T-cell (primary cell): ENCODE results near the gene ZFYVE16. TPM values are rescaled to one million over a fixed set of nuclear protein-coding genes. Genes with fewer than 3 reads are reported as not detected.
A peak's percentile ranks its signal among the peaks of the same experiment; 100 is the strongest.
"Not testable (repeated sequence)": the region's sequence is repeated elsewhere in the genome, so short reads cannot be mapped to it uniquely, and the experiment has no call there.

ENCODE experiments used
- ATAC-seq, 4 experiments: fragments of 200-7000 bp in 3 of 4; fragments of 150-1000 bp in 1 of 4; cut with Tn5 transposase; replicated peaks in 1 of 4; 1 replicate in 3 of 4; 2 replicates in 1 of 4; pipeline ENCODE4 v1.10.0; 2021; ENCODE audit warnings: moderate library complexity in 3 of 4, mild to moderate bottlenecking in 2 of 4, moderate number of reproducible peaks in 1 of 4
- CTCF ChIA-PET, 2 donors: fragments of 300-600 bp; sonication (Branson Sonifier 250); formaldehyde crosslinking; loops; one replicate each; lab custom pipeline; 2022; ENCODE audit warnings: antibody characterized with exemption in 2 of 2; lab: Charles Lee
- POLR2A ChIA-PET, 2 donors: fragments of 300-600 bp; sonication (Branson Sonifier 250); formaldehyde crosslinking; loops; one replicate each; lab custom pipeline; 2022; ENCODE audit warnings: antibody characterized with exemption in 2 of 2; lab: Charles Lee
- DNase-seq, 35 experiments: peaks; one replicate each; pipeline versions ENCODE4 v3.0.0 to v3.0.0-alpha.2; 2013 to 2023
- H3K27ac ChIP-seq: one replicate; pipeline ENCODE4 v1.5.1; 2013; ENCODE audit warnings: low read length
- H3K27me3 ChIP-seq, 2 experiments: replicated peaks in 1 of 2; 1 replicate in 1 of 2; 2 replicates in 1 of 2; pipeline versions ENCODE4 v1.6.1 to v1.7.0; 2013; ENCODE audit warnings: low read length in 1 of 2, mixed read lengths in 1 of 2; ENCODE audit not compliant: control insufficient read depth in 2 of 2, insufficient read depth in 2 of 2; ENCODE audit errors: extremely low read depth in 1 of 2
- H3K36me3 ChIP-seq, 2 donors: 1 replicate in 1 of 2; 2 replicates in 1 of 2; pipeline versions ENCODE4 v1.6.1 to v1.7.0; 2013; ENCODE audit warnings: low read length in 1 of 2; ENCODE audit not compliant: control insufficient read depth in 2 of 2, insufficient read depth in 1 of 2; ENCODE audit errors: extremely low read depth in 1 of 2
- H3K4me1 ChIP-seq, 2 experiments: 1 replicate in 1 of 2; 2 replicates in 1 of 2; pipeline versions ENCODE4 v1.6.1 to v1.7.0; 2013; ENCODE audit warnings: low read length in 2 of 2, mixed read lengths in 1 of 2; ENCODE audit not compliant: insufficient read depth in 2 of 2, control insufficient read depth in 1 of 2; ENCODE audit errors: extremely low read depth in 1 of 2
- H3K4me3 ChIP-seq, 2 donors: 1 replicate in 1 of 2; 2 replicates in 1 of 2; pipeline versions ENCODE4 v1.5.1 to v1.7.0; 2013; ENCODE audit warnings: mild to moderate bottlenecking in 2 of 2, low read length in 1 of 2, moderate library complexity in 1 of 2; ENCODE audit not compliant: control insufficient read depth in 1 of 2; ENCODE audit errors: extremely low read depth in 1 of 2
- H3K9me3 ChIP-seq: 2 replicates; pipeline ENCODE4 v1.7.0; 2013
- H3K27ac Mint-ChIP-seq, 2 donors: one replicate each; pipeline ENCODE4 v1.8.0; 2020 to 2021; ENCODE audit warnings: mild to moderate bottlenecking in 2 of 2, mixed read lengths in 2 of 2
- H3K27me3 Mint-ChIP-seq, 2 donors: one replicate each; pipeline ENCODE4 v1.8.0; 2021 to 2022; ENCODE audit warnings: mixed read lengths in 2 of 2
- H3K36me3 Mint-ChIP-seq: one replicate; pipeline ENCODE4 v1.8.0; 2021; ENCODE audit warnings: mixed read lengths
- H3K4me1 Mint-ChIP-seq, 3 donors: one replicate each; pipeline ENCODE4 v1.8.0; 2020 to 2022; ENCODE audit warnings: mixed read lengths in 3 of 3, mild to moderate bottlenecking in 1 of 3
- H3K4me3 Mint-ChIP-seq, 3 donors: one replicate each; pipeline ENCODE4 v1.8.0; 2020 to 2022; ENCODE audit warnings: mild to moderate bottlenecking in 3 of 3, mixed read lengths in 3 of 3, moderate library complexity in 3 of 3
- H3K9me3 Mint-ChIP-seq, 3 donors: one replicate each; pipeline ENCODE4 v1.8.0; 2020 to 2022; ENCODE audit warnings: mixed read lengths in 3 of 3
- WGBS: methylation state at CpG from one replicate; pipeline ENCODE4 v1.1.5; 2013; ENCODE audit warnings: missing lambda C conversion rate; ENCODE audit not compliant: insufficient coverage; 5-methylcytosine and 5-hydroxymethylcytosine counted together
- total RNA-seq, 35 experiments: library from RNA in 6 of 35; stranded (reverse) in 6 of 35; fragments of 120-200 nt in 1 of 35; gene quantifications; one replicate each; pipeline versions ENCODE4 v1.2.1 to v1.2.4 and lab custom pipeline; 2013 to 2026

ZFYVE16 gene
- total RNA-seq, 5 donors from 2014 or later (not counting 1 experiment from before 2014, with no cell fraction given), result 14.6 to 17.9 (median 17.0) TPM

GRCh38 chr5:80408484-80409366 is 861 bp downstream of the ZFYVE16 start:
- Histone ChIP-seq H3K9me3 (no peaks in the 10 kb centered on the region), H3K27ac (peak overlapping the region; percentile 91), H3K4me3 (peak overlapping the region; percentile 93 to 95), H3K36me3 (no peaks in the 10 kb centered on the region), H3K4me1 (peaks cover 5% of the 10 kb centered on the region in 2 experiments), H3K27me3 (no peaks in the 10 kb centered on the region)
- WGBS, result 0% methylated on average over 8 of the region's 24 CpGs
- CTCF ChIA-PET, result interaction anchor here in 1 of 2 donors (1.5 kb wide), 1 partner anchor 63 kb away, joined by 3 read pairs; no protein-coding TSS in a partner anchor
- no peaks in the 10 kb centered on the region for H3K27me3 Mint-ChIP-seq
- no peaks in the 10 kb centered on the region for H3K9me3 Mint-ChIP-seq
- H3K4me1 Mint-ChIP-seq, result peaks cover 21 to 33% (median 28%) of the 10 kb centered on the region in 3 donors
- H3K27ac Mint-ChIP-seq, result peak overlapping the region; percentile 74 to 82
- DNase-seq (peak in 21 of 35 experiments; percentile 4 to 55 (median 20)), ATAC-seq (peak; percentile 19 to 34 (median 32))
- peaks cover 10% of the 10 kb centered on the region for H3K36me3 Mint-ChIP-seq
- POLR2A ChIA-PET, result no interaction called here
- H3K4me3 Mint-ChIP-seq, result peak overlapping the region; percentile 90 to 97 (median 94)

- no peak for DNase-seq
- Histone ChIP-seq H3K9me3 (no peaks in the 10 kb centered on the region), H3K27ac (no peak overlapping the region), H3K4me3 (no peak overlapping the region), H3K4me1 (peaks cover 5% of the 10 kb centered on the region in 2 experiments), H3K36me3 (no peaks in the 10 kb centered on the region), H3K27me3 (no peaks in the 10 kb centered on the region)
- Mint-ChIP-seq H3K27me3 (no peaks in the 10 kb centered on the region), H3K36me3 (peaks cover 15% of the 10 kb centered on the region), H3K4me3 (peak overlapping the region; percentile 90 to 97 (median 94)), H3K4me1 (peaks cover 24 to 40% (median 32%) of the 10 kb centered on the region in 3 donors), H3K27ac (no peak overlapping the region), H3K9me3 (no peaks in the 10 kb centered on the region)
- POLR2A ChIA-PET, result no interaction called here
- CTCF ChIA-PET, result interaction anchor here in 1 of 2 donors (1.1 kb wide), 1 partner anchor 326 kb away, joined by 4 read pairs; no protein-coding TSS in a partner anchor
- 100% methylated on average over 2 of the region's 6 CpGs for WGBS
- no peak for ATAC-seq
These were observed 1.6 kb downstream of the ZFYVE16 start for GRCh38 chr5:80409367-80409966.

GRCh38 chr5:80411589-80412219 is 3.8 kb downstream of the ZFYVE16 start:
- no peak for ATAC-seq

GRCh38 chr5:80414113-80414512 is 6.2 kb downstream of the ZFYVE16 start:
- Mint-ChIP-seq H3K27ac (no peak overlapping the region), H3K9me3 (no peaks in the 10 kb centered on the region), H3K4me1 (peaks cover 16 to 39% (median 23%) of the 10 kb centered on the region in 3 donors), H3K36me3 (peaks cover 22% of the 10 kb centered on the region), H3K4me3 (no peak overlapping the region), H3K27me3 (no peaks in the 10 kb centered on the region)
- ChIA-PET CTCF (no interaction called here), POLR2A (interaction anchor here in 1 of 2 donors (0.5 kb wide), 1 partner anchor 240 kb away, joined by 5 read pairs; the partner anchor contains the start of gene MSH3)
- no peak for ATAC-seq
- DNase-seq, result no peak
- Histone ChIP-seq H3K27ac (no peak overlapping the region), H3K9me3 (no peaks in the 10 kb centered on the region), H3K4me1 (peaks cover 0 to under 1% of the 10 kb centered on the region in 2 experiments), H3K36me3 (no peaks in the 10 kb centered on the region), H3K4me3 (no peak overlapping the region), H3K27me3 (no peaks in the 10 kb centered on the region)
- no CpG with 5 or more reads among the region's 1 CpG for WGBS

More at GRCh38 chr5:80411589-80412219, 3.8 kb downstream of the ZFYVE16 start:
- WGBS, result 87% methylated on average over 1 of the region's 3 CpGs
- Histone ChIP-seq H3K36me3 (no peaks in the 10 kb centered on the region), H3K27me3 (no peaks in the 10 kb centered on the region), H3K27ac (no peak overlapping the region), H3K4me3 (no peak overlapping the region), H3K9me3 (no peaks in the 10 kb centered on the region), H3K4me1 (peaks cover 5% of the 10 kb centered on the region in 2 experiments)
- Mint-ChIP-seq H3K27ac (no peak overlapping the region), H3K27me3 (no peaks in the 10 kb centered on the region), H3K9me3 (no peaks in the 10 kb centered on the region), H3K4me1 (peaks cover 26 to 46% (median 32%) of the 10 kb centered on the region in 3 donors), H3K4me3 (no peak overlapping the region), H3K36me3 (peaks cover 15% of the 10 kb centered on the region)
- no peak for DNase-seq
- POLR2A ChIA-PET, result interaction anchor here in 1 of 2 donors (0.6 kb wide), 1 partner anchor 171 kb away, joined by 8 read pairs; no protein-coding TSS in a partner anchor
- CTCF ChIA-PET, result interaction anchor here (0.7 kb wide), 2 partner anchors 149 to 849 kb away, joined by 3 to 4 read pairs; no protein-coding TSS in a partner anchor

- POLR2A ChIA-PET, result no interaction called here
- Mint-ChIP-seq H3K4me1 (peaks cover 7 to 21% (median 9%) of the 10 kb centered on the region in 3 donors), H3K9me3 (peaks cover 0 to 9% (median 4%) of the 10 kb centered on the region in 3 donors), H3K27ac (no peak overlapping the region), H3K27me3 (no peaks in the 10 kb centered on the region), H3K4me3 (no peak overlapping the region), H3K36me3 (peaks cover 34% of the 10 kb centered on the region)
- Histone ChIP-seq H3K4me1 (no peaks in the 10 kb centered on the region), H3K9me3 (no peaks in the 10 kb centered on the region), H3K4me3 (no peak overlapping the region), H3K36me3 (no peaks in the 10 kb centered on the region), H3K27ac (no peak overlapping the region), H3K27me3 (no peaks in the 10 kb centered on the region)
- CTCF ChIA-PET, result no interaction called here
- WGBS, result no CpG with 5 or more reads among the region's 1 CpG
- ATAC-seq (no peak), DNase-seq (no peak)
These were observed 10.1 kb downstream of the ZFYVE16 start for GRCh38 chr5:80417973-80418372.

- WGBS, result 100% methylated on average over 1 of the region's 3 CpGs
These were observed 16.5 kb downstream of the ZFYVE16 start for GRCh38 chr5:80424365-80424764.

More at GRCh38 chr5:80424365-80424764, 16.5 kb downstream of the ZFYVE16 start:
- H3K4me3 Mint-ChIP-seq, H3K4me3 ChIP-seq, H3K27ac Mint-ChIP-seq, POLR2A ChIA-PET, H3K36me3 ChIP-seq, H3K27ac ChIP-seq, H3K27me3 ChIP-seq, H3K4me1 ChIP-seq, H3K27me3 Mint-ChIP-seq, H3K9me3 ChIP-seq, DNase-seq, ATAC-seq: not testable (repeated sequence)
- peaks cover 4 to 17% (median 4%) of the 10 kb centered on the region in 3 donors for H3K9me3 Mint-ChIP-seq
- peaks cover 32% of the 10 kb centered on the region for H3K36me3 Mint-ChIP-seq
- CTCF ChIA-PET, result interaction anchor here in 1 of 2 donors (0.6 kb wide), 1 partner anchor 351 kb away, joined by 3 read pairs; no protein-coding TSS in a partner anchor
- H3K4me1 Mint-ChIP-seq, result peaks cover 3 to 12% (median 11%) of the 10 kb centered on the region in 3 donors
